GM18499 (cell line): ENCODE results near the gene PHF21B.
"Not testable (repeated sequence)": the region's sequence is repeated elsewhere in the genome, so short reads cannot be mapped to it uniquely, and the experiment has no call there.

ENCODE experiments used
- ATAC-seq: cut with Tn5 transposase; IDR thresholded peaks from one replicate; pipeline ENCODE4 v1.9.1; 2021; ENCODE audit warnings: moderate number of reproducible peaks; ENCODE audit not compliant: insufficient read depth, unreplicated experiment

Gene PHF21B

GRCh38 chr22:44906248-44906936 lies 103.4 kb downstream of the PHF21B start:
- ATAC-seq: no peak

- not testable (repeated sequence) for ATAC-seq
These were observed 105.2 kb downstream of the PHF21B start for GRCh38 chr22:44904492-44905152.

GRCh38 chr22:44903164-44903563 lies 106.6 kb downstream of the PHF21B start:
- not testable (repeated sequence) for ATAC-seq

- no peak for ATAC-seq
These were observed 108.5 kb downstream of the PHF21B start for GRCh38 chr22:44901301-44901700.

- no peak for ATAC-seq
These were observed 111.6 kb downstream of the PHF21B start for GRCh38 chr22:44898236-44898635.

- no peak for ATAC-seq
These were observed 114.3 kb downstream of the PHF21B start for GRCh38 chr22:44895296-44896055.

GRCh38 chr22:44894782-44895181 lies 115.0 kb downstream of the PHF21B start:
- no peak for ATAC-seq

GRCh38 chr22:44894321-44894720 lies 115.5 kb downstream of the PHF21B start:
- ATAC-seq: no peak

- ATAC-seq: no peak
These were observed 116.1 kb downstream of the PHF21B start for GRCh38 chr22:44893731-44894080.

GRCh38 chr22:44892803-44893730 lies 116.7 kb downstream of the PHF21B start:
- ATAC-seq: no peak

- no peak for ATAC-seq
These were observed 117.6 kb downstream of the PHF21B start for GRCh38 chr22:44892243-44892642.

GRCh38 chr22:44891791-44892190 lies 118.0 kb downstream of the PHF21B start:
- ATAC-seq: no peak

GRCh38 chr22:44891293-44891747 lies 118.5 kb downstream of the PHF21B start:
- ATAC-seq: no peak

- no peak for ATAC-seq
These were observed 119.2 kb downstream of the PHF21B start for GRCh38 chr22:44890416-44891292.

GRCh38 chr22:44889255-44889878 lies 120.4 kb downstream of the PHF21B start:
- no peak for ATAC-seq

GRCh38 chr22:44888491-44889254 lies 121.1 kb downstream of the PHF21B start:
- ATAC-seq: no peak

GRCh38 chr22:44887941-44888366 lies 121.9 kb downstream of the PHF21B start:
- ATAC-seq: no peak

GRCh38 chr22:44885806-44886360 lies 123.9 kb downstream of the PHF21B start:
- ATAC-seq: no peak
